ENCODE measurements around the gene ATP6AP2. TPM values are rescaled to one million over a fixed set of nuclear protein-coding genes. Genes with fewer than 3 reads are reported as not detected.

ATP6AP2 gene
- total and polyA plus RNA-seq, 2 of the 4 experiments (the other 2 are of a cell fraction): 76.2 to 175 TPM

DNA sequence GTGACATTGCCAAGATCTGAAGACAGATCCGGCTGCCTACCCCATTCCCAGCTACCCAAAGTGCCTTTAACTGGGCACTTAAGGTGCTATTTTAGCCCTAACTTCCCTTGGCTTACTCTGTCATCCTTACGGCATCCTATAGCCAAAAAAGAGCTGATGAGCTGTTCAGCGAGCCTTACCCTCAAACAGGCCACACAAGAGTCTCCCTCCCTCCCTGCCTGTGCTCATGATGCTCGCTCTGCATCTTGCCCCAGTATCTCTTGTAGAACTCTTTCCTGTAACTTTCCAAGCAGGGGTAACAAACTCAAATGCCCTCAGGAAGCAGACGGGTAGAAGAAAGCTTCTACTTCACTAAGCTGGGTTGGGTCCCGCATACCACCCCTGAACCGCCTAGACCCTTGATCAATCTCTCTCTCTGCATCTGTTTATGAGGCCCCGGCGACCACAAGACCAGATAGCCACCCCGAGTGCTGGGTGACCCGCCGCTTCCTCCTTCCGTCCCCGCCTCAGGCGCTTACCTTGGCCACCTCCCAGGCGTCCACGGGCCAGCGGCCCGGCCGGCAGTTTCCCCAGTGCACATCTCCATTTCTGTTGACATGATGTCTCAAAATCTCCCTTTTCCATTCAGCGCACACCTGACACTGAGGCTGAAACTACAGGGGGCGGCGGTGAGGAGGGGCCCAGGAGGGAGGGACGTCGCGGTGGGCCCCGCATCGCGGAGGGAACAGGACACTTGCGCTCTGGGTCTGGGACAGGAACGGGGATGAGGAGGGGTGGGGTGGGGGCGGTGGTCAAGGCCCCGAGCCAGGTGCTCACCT lies 65.9 kb downstream of the ATP6AP2 start:
- Histone ChIP-seq H4K91ac (ENCODE audit: insufficient read depth, low read depth, low read length) (peak overlapping the region; percentile 15), H3K79me1 (ENCODE audit: low read depth in 1 of 2, low read length in 2 of 2) (peaks cover 0 to 27% of the 10 kb centered on the region in 2 experiments; a peak in 2 of 4 replicates), H3K4me1 (ENCODE audit: control insufficient read depth, insufficient read depth, low read length) (no peaks in the 10 kb centered on the region), H3K23ac (ENCODE audit: low read depth, low read length) (peak overlapping the region; percentile 84), H3K14ac (replicated peaks; ENCODE audit: low read depth, low read length) (peak overlapping the region; percentile 43; the same call in 1 of the 2 replicates), H2BK5ac (ENCODE audit: low read depth, low read length, poor library complexity, severe bottlenecking) (peak overlapping the region; percentile 51), H3K4me3 (ENCODE audit: insufficient read depth, low read depth, low read length) (peak overlapping the region; percentile 92), H3K9me3 (ENCODE audit: control insufficient read depth, insufficient read depth, low read length) (no peaks in the 10 kb centered on the region), H3K4ac (ENCODE audit: low read depth, low read length) (peak overlapping the region; percentile 67), H3K18ac (ENCODE audit: low read depth, low read length) (no peak overlapping the region), H3K4me2 (ENCODE audit: low read depth, low read length) (peak overlapping the region; percentile 96), H2AK9ac (replicated peaks; ENCODE audit: low read depth, low read length, poor library complexity) (peak overlapping the region; percentile 91), H4K8ac (ENCODE audit: low read depth in 2 of 2, low read length in 2 of 2) (peak overlapping the region in 1 of 2 experiments; percentile 30; a peak in 2 of 4 replicates), H2BK20ac (ENCODE audit: low read depth, low read length) (no peak overlapping the region), H3K27ac (ENCODE audit: insufficient read depth, low read length) (peak overlapping the region; percentile 74), H3K56ac (ENCODE audit: extremely low read depth, insufficient read depth, low read length) (peak overlapping the region; percentile 22; the same call in 1 of the 2 replicates), H3K9ac (ENCODE audit: low read depth, low read length) (peak overlapping the region; percentile 75), H3K27me3 (ENCODE audit: control insufficient read depth, insufficient read depth, low read length) (no peaks in the 10 kb centered on the region), H2BK120ac (ENCODE audit: low read depth, low read length) (no peak overlapping the region), H4K20me1 (ENCODE audit: insufficient read depth, low read length) (peaks cover 16% of the 10 kb centered on the region; the same call in 1 of the 2 replicates), H3K36me3 (ENCODE audit: control insufficient read depth, insufficient read depth, low read length) (no peaks in the 10 kb centered on the region), H2BK15ac (ENCODE audit: low read depth, low read length) (no peak overlapping the region), H2AK5ac (ENCODE audit: low read depth, low read length) (peak overlapping the region; percentile 48), H4K5ac (ENCODE audit: low read depth, low read length) (no peak overlapping the region), H3K9me1 (ENCODE audit: insufficient read depth, low read length) (peaks cover 3% of the 10 kb centered on the region; the same call in 1 of the 2 replicates), H2AFZ (replicated peaks; ENCODE audit: low read length, poor library complexity) (peak overlapping the region; percentile 90)
- dilution Hi-C loops (cut with HindIII; ENCODE audit: low sequenced_read_pairs, unreplicated experiment): no loop called here
- no TSS peak for BruUV-seq (replicated peaks)
- intact Hi-C loops (cut with micrococcal nuclease): loop anchor here (1.0 kb wide), 1 partner anchor 102 kb away; no protein-coding TSS in a partner anchor
- 31% methylated on average over 13 of the region's 33 CpGs; no CpG with 5 or more reads in 1 of the 2 experiments for WGBS, 2 experiments (ENCODE audit: extremely low coverage in 2 of 2, insufficient read length in 1 of 2)
- TF ChIP-seq POLR2A (IDR thresholded peaks at IDR 0.05; ENCODE audit: low read depth, low read length) (no peak), BHLHE40 (IDR thresholded peaks at IDR 0.05; ENCODE audit: low read depth, low read length) (no peak), SMC3 (IDR thresholded peaks at IDR 0.05; ENCODE audit: low read depth, low read length) (no peak), FOS (IDR thresholded peaks at IDR 0.05; ENCODE audit: low read depth, low read length) (no peak)
- TF ChIP-seq, protein P1, sequence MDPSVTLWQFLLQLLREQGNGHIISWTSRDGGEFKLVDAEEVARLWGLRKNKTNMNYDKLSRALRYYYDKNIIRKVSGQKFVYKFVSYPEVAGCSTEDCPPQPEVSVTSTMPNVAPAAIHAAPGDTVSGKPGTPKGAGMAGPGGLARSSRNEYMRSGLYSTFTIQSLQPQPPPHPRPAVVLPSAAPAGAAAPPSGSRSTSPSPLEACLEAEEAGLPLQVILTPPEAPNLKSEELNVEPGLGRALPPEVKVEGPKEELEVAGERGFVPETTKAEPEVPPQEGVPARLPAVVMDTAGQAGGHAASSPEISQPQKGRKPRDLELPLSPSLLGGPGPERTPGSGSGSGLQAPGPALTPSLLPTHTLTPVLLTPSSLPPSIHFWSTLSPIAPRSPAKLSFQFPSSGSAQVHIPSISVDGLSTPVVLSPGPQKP (IDR thresholded peaks at IDR 0.05; ENCODE audit: borderline replicate concordance, low read depth, low read length): no peak
- ATAC-seq (ENCODE audit: low read depth): peak; percentile 26
- peak; percentile 43 for DNase-seq
- in situ Hi-C loops (cut with MboI; ENCODE audit: low sequenced_read_pairs): no loop called here
- CTCF ChIA-PET: no interaction called here
- POLR2A ChIA-PET (ENCODE audit: unreplicated experiment): no interaction called here

All from IMR-90 (cell line).